ENCODE data around the gene FBN1. TPM values are rescaled to one million over a fixed set of nuclear protein-coding genes. Genes with fewer than 3 reads are reported as not detected.

The FBN1 gene
- total RNA-seq, 2 experiments from 2014 or later = 1.3 to 1.7 TPM

GRCh38 chr15:48514103-48514816 lies 131.2 kb downstream of the FBN1 start:
- H3K27ac Mint-ChIP-seq = no peak overlapping the region
- ChIA-PET CTCF (no interaction called here), POLR2A (no interaction called here)
- H3K4me1 Mint-ChIP-seq = no peaks in the 10 kb centered on the region
- no peak for DNase-seq
- peaks cover 17% of the 10 kb centered on the region for H3K27me3 Mint-ChIP-seq
- no peak overlapping the region for H3K4me3 Mint-ChIP-seq
- H3K36me3 Mint-ChIP-seq (ENCODE audit: low read depth) = no peaks in the 10 kb centered on the region
- no peaks in the 10 kb centered on the region for H3K9me3 Mint-ChIP-seq

DNA sequence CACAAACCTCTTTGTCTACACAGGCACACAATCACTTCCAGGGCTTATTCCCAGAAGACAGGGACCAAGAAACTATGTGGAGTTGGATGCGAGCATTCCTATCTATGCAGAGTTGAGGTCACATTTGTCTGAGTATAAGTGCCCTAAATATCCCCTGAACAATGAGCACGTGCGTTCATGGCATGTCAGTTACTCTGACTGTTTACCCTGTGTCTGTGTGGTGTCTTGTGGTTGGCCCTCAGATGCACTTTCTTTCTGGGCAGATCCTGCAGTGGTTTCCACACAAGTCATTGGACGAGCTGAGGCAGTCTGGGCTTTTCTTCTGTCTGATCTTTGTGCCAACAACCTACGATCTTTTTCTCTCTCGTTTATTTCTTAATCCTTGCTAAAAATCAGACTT lies 134.5 kb downstream of the FBN1 start:
- DNase-seq = no peak
- H3K27me3 Mint-ChIP-seq = peaks cover 1% of the 10 kb centered on the region
- ChIA-PET CTCF (no interaction called here), POLR2A (no interaction called here)
- H3K9me3 Mint-ChIP-seq = no peaks in the 10 kb centered on the region
- H3K4me1 Mint-ChIP-seq = no peaks in the 10 kb centered on the region
- H3K36me3 Mint-ChIP-seq (ENCODE audit: low read depth) = no peaks in the 10 kb centered on the region
- H3K27ac Mint-ChIP-seq = no peak overlapping the region
- no peak overlapping the region for H3K4me3 Mint-ChIP-seq

- no peaks in the 10 kb centered on the region for H3K36me3 Mint-ChIP-seq (ENCODE audit: low read depth)
- H3K9me3 Mint-ChIP-seq = no peaks in the 10 kb centered on the region
- POLR2A ChIA-PET = no interaction called here
- H3K4me3 Mint-ChIP-seq = no peak overlapping the region
- CTCF ChIA-PET = interaction anchor here (1.0 to 1.4 kb wide), 2 partner anchors 15 to 21 kb away, joined by 3 read pairs; no protein-coding TSS in a partner anchor
- H3K27ac Mint-ChIP-seq = no peak overlapping the region
- peaks cover 1% of the 10 kb centered on the region for H3K27me3 Mint-ChIP-seq
- no peak for DNase-seq
- no peaks in the 10 kb centered on the region for H3K4me1 Mint-ChIP-seq
These were observed 138.0 kb downstream of the FBN1 start for GRCh38 chr15:48507416-48508065.

DNA sequence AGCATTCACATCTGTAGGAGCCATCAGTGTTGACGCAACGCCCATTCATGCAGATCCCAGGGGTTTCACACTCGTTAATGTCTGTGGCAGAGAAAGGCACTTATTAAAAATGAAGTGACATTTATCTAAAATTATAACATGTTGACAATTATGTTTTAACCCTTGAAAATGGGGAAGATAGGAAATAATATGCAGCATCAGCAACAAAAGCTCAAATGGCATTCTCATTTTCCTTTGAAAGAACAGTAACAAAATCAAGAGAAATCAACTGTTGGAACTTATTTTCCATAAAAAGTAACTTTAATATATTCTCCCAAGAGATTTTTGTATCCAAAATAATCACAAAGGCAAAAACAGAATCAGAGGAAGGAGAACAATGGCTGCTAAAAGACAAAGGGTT lies 140.4 kb downstream of the FBN1 start:
- Mint-ChIP-seq H3K9me3 (no peaks in the 10 kb centered on the region), H3K27ac (no peak overlapping the region), H3K4me3 (no peak overlapping the region), H3K36me3 (ENCODE audit: low read depth) (no peaks in the 10 kb centered on the region), H3K27me3 (peaks cover 1% of the 10 kb centered on the region), H3K4me1 (no peaks in the 10 kb centered on the region)
- no peak for DNase-seq
- ChIA-PET CTCF (no interaction called here), POLR2A (no interaction called here)

DNA sequence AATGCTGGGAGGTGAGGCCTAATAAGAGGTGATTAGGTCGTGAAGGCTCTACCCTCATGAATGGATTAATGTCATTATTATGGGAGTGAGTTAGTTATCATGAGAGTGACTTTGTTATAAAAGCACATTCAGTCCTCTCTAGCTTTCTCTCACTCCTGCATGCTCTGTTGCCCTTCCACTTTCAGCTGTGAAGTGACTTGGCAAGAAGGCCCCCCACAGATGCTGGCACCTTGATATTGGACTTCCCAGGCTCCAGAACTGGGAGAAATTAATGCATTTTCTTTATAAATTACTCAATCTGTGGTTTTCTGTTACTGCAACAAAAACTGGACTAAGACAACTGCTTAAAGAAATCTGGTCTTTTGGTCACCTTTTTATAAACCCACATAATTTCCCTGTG lies 144.3 kb downstream of the FBN1 start:
- no peaks in the 10 kb centered on the region for H3K9me3 Mint-ChIP-seq
- H3K4me3 Mint-ChIP-seq = no peak overlapping the region
- ChIA-PET CTCF (no interaction called here), POLR2A (no interaction called here)
- H3K4me1 Mint-ChIP-seq = no peaks in the 10 kb centered on the region
- H3K27ac Mint-ChIP-seq = no peak overlapping the region
- no peaks in the 10 kb centered on the region for H3K27me3 Mint-ChIP-seq
- H3K36me3 Mint-ChIP-seq (ENCODE audit: low read depth) = no peaks in the 10 kb centered on the region
- DNase-seq = no peak

- Mint-ChIP-seq H3K27ac (no peak overlapping the region), H3K36me3 (ENCODE audit: low read depth) (no peaks in the 10 kb centered on the region), H3K4me3 (no peak overlapping the region), H3K4me1 (no peaks in the 10 kb centered on the region), H3K27me3 (no peaks in the 10 kb centered on the region), H3K9me3 (no peaks in the 10 kb centered on the region)
- CTCF ChIA-PET = no interaction called here
- POLR2A ChIA-PET = no interaction called here
- no peak for DNase-seq
These were observed 144.9 kb downstream of the FBN1 start for GRCh38 chr15:48500595-48500994.

DNA sequence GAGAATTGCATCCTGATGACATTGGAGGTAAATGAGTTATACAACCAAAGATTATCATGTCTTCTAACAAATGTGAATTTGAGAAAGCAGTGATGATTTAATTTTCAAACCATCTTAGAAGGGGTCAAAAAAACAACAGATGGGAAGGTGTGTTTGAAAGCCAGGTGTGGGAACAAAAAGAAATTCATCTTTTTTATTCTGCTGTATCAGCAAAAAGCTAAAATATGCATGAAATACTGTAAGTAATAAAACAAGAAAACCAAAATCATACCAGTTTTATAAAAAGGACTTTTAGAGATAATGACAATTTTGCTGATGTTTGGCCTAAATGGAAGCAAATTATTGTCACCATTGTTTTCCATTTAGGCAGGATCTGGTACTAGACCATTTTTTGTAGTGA lies 145.5 kb downstream of the FBN1 start:
- Mint-ChIP-seq H3K27ac (no peak overlapping the region), H3K4me3 (no peak overlapping the region), H3K4me1 (no peaks in the 10 kb centered on the region), H3K9me3 (no peaks in the 10 kb centered on the region), H3K36me3 (ENCODE audit: low read depth) (no peaks in the 10 kb centered on the region), H3K27me3 (no peaks in the 10 kb centered on the region)
- POLR2A ChIA-PET = no interaction called here
- DNase-seq = no peak
- CTCF ChIA-PET = no interaction called here

- Mint-ChIP-seq H3K4me1 (no peaks in the 10 kb centered on the region), H3K9me3 (no peaks in the 10 kb centered on the region), H3K27me3 (no peaks in the 10 kb centered on the region), H3K27ac (no peak overlapping the region), H3K36me3 (ENCODE audit: low read depth) (no peaks in the 10 kb centered on the region), H3K4me3 (no peak overlapping the region)
- CTCF ChIA-PET = no interaction called here
- POLR2A ChIA-PET = no interaction called here
- DNase-seq = no peak
These were observed 146.7 kb downstream of the FBN1 start for GRCh38 chr15:48498828-48499227.

DNA sequence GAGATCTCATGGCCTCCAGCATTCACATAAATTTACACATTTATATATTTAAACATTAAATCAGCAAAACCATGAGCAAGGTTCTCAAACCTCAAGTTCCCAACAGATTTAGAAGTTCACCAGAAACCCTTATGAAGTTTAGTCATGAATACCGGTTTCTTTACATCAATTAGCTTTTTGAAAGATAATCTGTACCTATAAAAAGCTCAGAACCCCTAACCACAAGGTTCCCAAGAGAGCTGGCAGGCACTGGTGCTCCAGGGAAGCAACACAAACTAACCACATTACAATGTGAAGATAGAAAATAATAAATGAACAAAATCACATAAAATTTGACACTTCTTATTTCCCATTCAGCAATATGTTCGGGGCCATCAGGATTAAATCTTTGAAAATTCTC lies 150.9 kb downstream of the FBN1 start:
- no peak for DNase-seq
- Mint-ChIP-seq H3K4me1 (no peaks in the 10 kb centered on the region), H3K9me3 (no peaks in the 10 kb centered on the region), H3K27me3 (no peaks in the 10 kb centered on the region), H3K27ac (no peak overlapping the region), H3K4me3 (no peak overlapping the region), H3K36me3 (ENCODE audit: low read depth) (no peaks in the 10 kb centered on the region)
- POLR2A ChIA-PET = no interaction called here
- CTCF ChIA-PET = no interaction called here

- H3K4me3 Mint-ChIP-seq = no peak overlapping the region
- no peak overlapping the region for H3K27ac Mint-ChIP-seq
- no peaks in the 10 kb centered on the region for H3K4me1 Mint-ChIP-seq
- DNase-seq = no peak
- no peaks in the 10 kb centered on the region for H3K9me3 Mint-ChIP-seq
- H3K36me3 Mint-ChIP-seq (ENCODE audit: low read depth) = no peaks in the 10 kb centered on the region
- no peaks in the 10 kb centered on the region for H3K27me3 Mint-ChIP-seq
- ChIA-PET POLR2A (no interaction called here), CTCF (no interaction called here)
These were observed 151.7 kb downstream of the FBN1 start for GRCh38 chr15:48493763-48494225.

- no peaks in the 10 kb centered on the region for H3K27me3 Mint-ChIP-seq
- no peak for DNase-seq
- ChIA-PET CTCF (no interaction called here), POLR2A (interaction anchor here (1.2 kb wide), 1 partner anchor 9 kb away, joined by 3 read pairs; no protein-coding TSS in a partner anchor)
- no peaks in the 10 kb centered on the region for H3K36me3 Mint-ChIP-seq (ENCODE audit: low read depth)
- no peaks in the 10 kb centered on the region for H3K4me1 Mint-ChIP-seq
- no peaks in the 10 kb centered on the region for H3K9me3 Mint-ChIP-seq
- no peak overlapping the region for H3K4me3 Mint-ChIP-seq
- no peak overlapping the region for H3K27ac Mint-ChIP-seq
These were observed 152.3 kb downstream of the FBN1 start for GRCh38 chr15:48493084-48493762.

DNA sequence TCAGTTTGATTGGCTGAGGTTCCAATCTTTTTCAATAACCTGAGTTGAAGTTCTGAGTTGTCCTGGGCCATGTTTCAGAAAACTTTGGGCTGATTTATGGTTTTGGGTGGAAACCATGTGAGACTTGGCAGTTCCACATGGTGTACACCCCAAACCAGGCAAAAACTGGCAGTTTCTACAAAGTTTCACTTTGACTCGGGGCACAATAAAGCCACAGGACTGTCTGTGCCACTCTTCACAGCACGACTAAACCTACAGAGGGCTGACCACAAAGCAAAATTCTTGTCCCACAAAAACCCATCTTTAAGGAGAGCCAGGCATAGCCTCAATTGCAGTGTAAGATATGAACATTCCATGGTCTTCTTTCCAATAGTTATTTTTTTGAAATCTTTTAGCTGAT lies 159.3 kb downstream of the FBN1 start:
- H3K4me3 Mint-ChIP-seq = no peak overlapping the region
- ChIA-PET POLR2A (no interaction called here), CTCF (no interaction called here)

DNA sequence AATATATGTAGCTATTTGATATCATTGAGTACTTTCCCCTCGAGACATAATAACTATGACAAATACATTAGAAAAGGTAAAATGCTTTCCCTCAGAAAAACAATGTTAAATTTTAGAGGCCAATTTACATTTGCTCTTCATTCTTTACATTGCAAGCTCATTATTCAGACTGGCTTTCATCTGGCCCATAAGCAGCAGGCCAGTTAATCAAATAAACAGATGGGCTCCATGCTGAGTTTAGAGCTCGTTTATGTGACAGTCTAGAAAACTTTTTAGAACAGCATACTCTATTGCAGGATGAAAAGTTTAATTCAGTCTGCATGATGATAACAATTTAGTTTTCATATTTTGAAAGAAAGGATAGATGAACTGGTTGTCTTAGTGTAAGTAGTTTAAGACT lies 163.7 kb downstream of the FBN1 start:
- Mint-ChIP-seq H3K27me3 (peaks cover 7% of the 10 kb centered on the region), H3K36me3 (ENCODE audit: low read depth) (no peaks in the 10 kb centered on the region), H3K4me3 (no peak overlapping the region), H3K4me1 (peaks cover 8% of the 10 kb centered on the region), H3K9me3 (no peaks in the 10 kb centered on the region), H3K27ac (no peak overlapping the region)
- ChIA-PET POLR2A (no interaction called here), CTCF (no interaction called here)
- DNase-seq = no peak

More for the DNA sequence above, 159.3 kb downstream of the FBN1 start:
- Mint-ChIP-seq H3K27ac (no peak overlapping the region), H3K9me3 (no peaks in the 10 kb centered on the region), H3K4me1 (peaks cover 8% of the 10 kb centered on the region), H3K27me3 (peaks cover 7% of the 10 kb centered on the region), H3K36me3 (ENCODE audit: low read depth) (no peaks in the 10 kb centered on the region)
- DNase-seq = no peak

GRCh38 chr15:48479751-48480150 lies 165.8 kb downstream of the FBN1 start:
- no peak for DNase-seq
- Mint-ChIP-seq H3K27me3 (peaks cover 7% of the 10 kb centered on the region), H3K4me3 (no peak overlapping the region), H3K9me3 (no peaks in the 10 kb centered on the region), H3K36me3 (ENCODE audit: low read depth) (no peaks in the 10 kb centered on the region), H3K4me1 (no peaks in the 10 kb centered on the region), H3K27ac (no peak overlapping the region)
- POLR2A ChIA-PET = no interaction called here
- CTCF ChIA-PET = no interaction called here

All from activated CD4-positive, alpha-beta memory T cell treated with anti-CD3 and anti-CD28 coated beads, Interleukin-2, amount 10 ng/mL, durations not matched to agents 7 days and 5 days (primary cell).